ENCODE data around the gene CDCP1.

CDCP1 gene

GRCh38 chr3:45181496-45181895 lies 35.3 kb upstream of the CDCP1 start:
- Histone ChIP-seq H3K9me3 (ENCODE audit: low read length) (no peaks in the 10 kb centered on the region), H2AFZ (ENCODE audit: low read depth, low read length) (no peak overlapping the region), H3K27me3 (ENCODE audit: insufficient read depth, low read length) (no peaks in the 10 kb centered on the region), H3K4me1 (ENCODE audit: insufficient read depth, low read length) (peaks cover 10% of the 10 kb centered on the region), H3K36me3 (ENCODE audit: insufficient read depth, low read length) (no peaks in the 10 kb centered on the region), H3K4me3 (ENCODE audit: low read length) (no peak overlapping the region)

- H3K9me3 ChIP-seq (ENCODE audit: low read length): no peaks in the 10 kb centered on the region
- H3K4me3 ChIP-seq (ENCODE audit: low read length): no peak overlapping the region
- no peak overlapping the region for H2AFZ ChIP-seq (ENCODE audit: low read depth, low read length)
- H3K27me3 ChIP-seq (ENCODE audit: insufficient read depth, low read length): no peaks in the 10 kb centered on the region
- no peaks in the 10 kb centered on the region for H3K36me3 ChIP-seq (ENCODE audit: insufficient read depth, low read length)
- H3K4me1 ChIP-seq (ENCODE audit: insufficient read depth, low read length): peaks cover 10% of the 10 kb centered on the region
These were observed 34.7 kb upstream of the CDCP1 start for GRCh38 chr3:45180899-45181298.

- no peaks in the 10 kb centered on the region for H3K36me3 ChIP-seq (ENCODE audit: insufficient read depth, low read length)
- H3K4me1 ChIP-seq (ENCODE audit: insufficient read depth, low read length): peaks cover 10% of the 10 kb centered on the region
- no peaks in the 10 kb centered on the region for H3K9me3 ChIP-seq (ENCODE audit: low read length)
- no peaks in the 10 kb centered on the region for H3K27me3 ChIP-seq (ENCODE audit: insufficient read depth, low read length)
- no peak overlapping the region for H3K4me3 ChIP-seq (ENCODE audit: low read length)
- no peak overlapping the region for H2AFZ ChIP-seq (ENCODE audit: low read depth, low read length)
These were observed 33.9 kb upstream of the CDCP1 start for GRCh38 chr3:45180051-45180450.

GRCh38 chr3:45179163-45179562 lies 33.0 kb upstream of the CDCP1 start:
- no peak overlapping the region for H2AFZ ChIP-seq (ENCODE audit: low read depth, low read length)
- no peaks in the 10 kb centered on the region for H3K27me3 ChIP-seq (ENCODE audit: insufficient read depth, low read length)
- peaks cover 10% of the 10 kb centered on the region for H3K4me1 ChIP-seq (ENCODE audit: insufficient read depth, low read length)
- H3K36me3 ChIP-seq (ENCODE audit: insufficient read depth, low read length): no peaks in the 10 kb centered on the region
- no peaks in the 10 kb centered on the region for H3K9me3 ChIP-seq (ENCODE audit: low read length)
- no peak overlapping the region for H3K4me3 ChIP-seq (ENCODE audit: low read length)

- Histone ChIP-seq H2AFZ (ENCODE audit: low read depth, low read length) (no peak overlapping the region), H3K27me3 (ENCODE audit: insufficient read depth, low read length) (no peaks in the 10 kb centered on the region)
These were observed 32.2 kb upstream of the CDCP1 start for GRCh38 chr3:45178183-45179023.

GRCh38 chr3:45176912-45177311 lies 30.7 kb upstream of the CDCP1 start:
- no peak overlapping the region for H2AFZ ChIP-seq (ENCODE audit: low read depth, low read length)
- no peaks in the 10 kb centered on the region for H3K36me3 ChIP-seq (ENCODE audit: insufficient read depth, low read length)
- H3K4me1 ChIP-seq (ENCODE audit: insufficient read depth, low read length): no peaks in the 10 kb centered on the region
- H3K27me3 ChIP-seq (ENCODE audit: insufficient read depth, low read length): no peaks in the 10 kb centered on the region
- no peak overlapping the region for H3K4me3 ChIP-seq (ENCODE audit: low read length)
- no peaks in the 10 kb centered on the region for H3K9me3 ChIP-seq (ENCODE audit: low read length)

More at GRCh38 chr3:45178183-45179023, 32.2 kb upstream of the CDCP1 start:
- H3K4me3 ChIP-seq (ENCODE audit: low read length): no peak overlapping the region
- no peaks in the 10 kb centered on the region for H3K9me3 ChIP-seq (ENCODE audit: low read length)
- H3K4me1 ChIP-seq (ENCODE audit: insufficient read depth, low read length): peaks cover 7% of the 10 kb centered on the region
- H3K36me3 ChIP-seq (ENCODE audit: insufficient read depth, low read length): no peaks in the 10 kb centered on the region

GRCh38 chr3:45174234-45174633 lies 28.1 kb upstream of the CDCP1 start:
- Histone ChIP-seq H3K27me3 (ENCODE audit: insufficient read depth, low read length) (no peaks in the 10 kb centered on the region), H3K36me3 (ENCODE audit: insufficient read depth, low read length) (no peaks in the 10 kb centered on the region)

GRCh38 chr3:45173776-45174175 lies 27.6 kb upstream of the CDCP1 start:
- H3K4me1 ChIP-seq (ENCODE audit: insufficient read depth, low read length): no peaks in the 10 kb centered on the region
- no peaks in the 10 kb centered on the region for H3K27me3 ChIP-seq (ENCODE audit: insufficient read depth, low read length)
- H2AFZ ChIP-seq (ENCODE audit: low read depth, low read length): no peak overlapping the region
- H3K9me3 ChIP-seq (ENCODE audit: low read length): no peaks in the 10 kb centered on the region
- H3K4me3 ChIP-seq (ENCODE audit: low read length): no peak overlapping the region
- no peaks in the 10 kb centered on the region for H3K36me3 ChIP-seq (ENCODE audit: insufficient read depth, low read length)

More at GRCh38 chr3:45174234-45174633, 28.1 kb upstream of the CDCP1 start:
- Histone ChIP-seq H3K9me3 (ENCODE audit: low read length) (no peaks in the 10 kb centered on the region), H3K4me1 (ENCODE audit: insufficient read depth, low read length) (no peaks in the 10 kb centered on the region), H2AFZ (ENCODE audit: low read depth, low read length) (no peak overlapping the region), H3K4me3 (ENCODE audit: low read length) (no peak overlapping the region)

GRCh38 chr3:45171283-45171682 lies 25.1 kb upstream of the CDCP1 start:
- no peaks in the 10 kb centered on the region for H3K36me3 ChIP-seq (ENCODE audit: insufficient read depth, low read length)
- no peaks in the 10 kb centered on the region for H3K27me3 ChIP-seq (ENCODE audit: insufficient read depth, low read length)
- H3K4me3 ChIP-seq (ENCODE audit: low read length): no peak overlapping the region
- H3K9me3 ChIP-seq (ENCODE audit: low read length): no peaks in the 10 kb centered on the region
- no peak overlapping the region for H2AFZ ChIP-seq (ENCODE audit: low read depth, low read length)
- H3K4me1 ChIP-seq (ENCODE audit: insufficient read depth, low read length): peaks cover 12% of the 10 kb centered on the region

GRCh38 chr3:45170096-45170495 lies 23.9 kb upstream of the CDCP1 start:
- Histone ChIP-seq H3K36me3 (ENCODE audit: insufficient read depth, low read length) (no peaks in the 10 kb centered on the region), H2AFZ (ENCODE audit: low read depth, low read length) (no peak overlapping the region), H3K4me1 (ENCODE audit: insufficient read depth, low read length) (peaks cover 12% of the 10 kb centered on the region), H3K4me3 (ENCODE audit: low read length) (no peak overlapping the region), H3K27me3 (ENCODE audit: insufficient read depth, low read length) (no peaks in the 10 kb centered on the region), H3K9me3 (ENCODE audit: low read length) (no peaks in the 10 kb centered on the region)

- Histone ChIP-seq H3K9me3 (ENCODE audit: low read length) (no peaks in the 10 kb centered on the region), H3K36me3 (ENCODE audit: insufficient read depth, low read length) (no peaks in the 10 kb centered on the region), H2AFZ (ENCODE audit: low read depth, low read length) (no peak overlapping the region), H3K27me3 (ENCODE audit: insufficient read depth, low read length) (no peaks in the 10 kb centered on the region), H3K4me3 (ENCODE audit: low read length) (no peak overlapping the region), H3K4me1 (ENCODE audit: insufficient read depth, low read length) (peaks cover 12% of the 10 kb centered on the region)
These were observed 23.1 kb upstream of the CDCP1 start for GRCh38 chr3:45169125-45169904.

GRCh38 chr3:45168451-45168850 lies 22.3 kb upstream of the CDCP1 start:
- Histone ChIP-seq H3K4me3 (ENCODE audit: low read length) (no peak overlapping the region), H3K36me3 (ENCODE audit: insufficient read depth, low read length) (no peaks in the 10 kb centered on the region), H3K27me3 (ENCODE audit: insufficient read depth, low read length) (no peaks in the 10 kb centered on the region), H3K9me3 (ENCODE audit: low read length) (no peaks in the 10 kb centered on the region), H2AFZ (ENCODE audit: low read depth, low read length) (no peak overlapping the region), H3K4me1 (ENCODE audit: insufficient read depth, low read length) (peaks cover 12% of the 10 kb centered on the region)
